ENCODE data around the gene SHISA7.

GRCh38 chr19:55472463-55472862, 29.4 kb upstream of the SHISA7 start:
- TF ChIP-seq CTCF (IDR thresholded peaks at IDR 0.05) (no peak), ZFX (IDR thresholded peaks at IDR 0.05; ENCODE audit: borderline replicate concordance) (no peak)

Data from 22Rv1 (cell line).